ENCODE results near the gene NTSR1. TPM values are rescaled to one million over a fixed set of nuclear protein-coding genes. Genes with fewer than 3 reads are reported as not detected.

NTSR1 gene
- total RNA-seq, 1 donor from 2014 or later: 0.23 TPM

- intact Hi-C loops (cut with micrococcal nuclease): no loop called here
Observed at GRCh38 chr20:62692801-62693523, 15.7 kb upstream of the NTSR1 start.

GRCh38 chr20:62693524-62693922, 15.1 kb upstream of the NTSR1 start:
- intact Hi-C loops (cut with micrococcal nuclease): no loop called here

DNA sequence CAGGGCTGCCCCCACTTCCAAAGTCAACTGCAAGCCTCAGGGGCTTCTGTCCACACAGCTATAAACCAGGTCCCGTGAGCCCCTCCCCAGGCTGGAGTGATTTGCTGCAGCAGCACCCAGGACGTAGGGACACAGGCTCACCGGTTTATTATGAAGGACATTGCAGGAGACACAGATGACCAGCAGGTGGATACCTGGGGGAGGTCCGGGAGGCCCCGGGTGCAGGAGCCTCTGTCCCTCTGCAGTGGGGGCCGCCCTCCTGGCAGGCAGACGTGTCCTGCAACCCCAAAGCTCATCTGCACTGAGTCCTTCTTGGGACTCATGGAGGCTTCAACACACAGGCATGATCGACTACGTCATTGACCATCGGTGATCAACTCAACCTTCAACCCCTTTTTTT, 14.5 kb upstream of the NTSR1 start:
- intact Hi-C loops (cut with micrococcal nuclease): no loop called here

DNA sequence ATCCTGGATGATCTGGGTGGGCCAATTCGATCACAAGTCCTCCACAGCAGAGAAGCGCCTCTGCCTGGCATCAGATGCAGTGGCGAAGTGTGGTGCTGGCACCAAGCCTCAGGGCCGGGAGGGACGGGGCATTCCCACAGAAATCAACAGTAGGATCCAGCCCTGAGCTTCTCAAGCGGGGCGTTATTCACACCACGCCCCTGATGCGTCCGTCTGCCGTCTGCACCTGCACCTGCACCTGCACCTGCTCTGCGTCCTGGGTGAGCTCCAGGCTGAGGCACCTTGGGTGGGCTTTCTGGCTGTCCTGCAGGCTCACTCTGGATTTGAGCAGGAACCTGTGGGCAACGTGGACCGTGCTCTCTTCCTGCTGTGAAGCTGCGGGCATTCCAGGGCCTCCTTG, 13.8 kb upstream of the NTSR1 start:
- intact Hi-C loops (cut with micrococcal nuclease): no loop called here

GRCh38 chr20:62695448-62696414, 12.9 kb upstream of the NTSR1 start:
- intact Hi-C loops (cut with micrococcal nuclease): no loop called here

GRCh38 chr20:62696434-62696957, 12.1 kb upstream of the NTSR1 start:
- intact Hi-C loops (cut with micrococcal nuclease): no loop called here

DNA sequence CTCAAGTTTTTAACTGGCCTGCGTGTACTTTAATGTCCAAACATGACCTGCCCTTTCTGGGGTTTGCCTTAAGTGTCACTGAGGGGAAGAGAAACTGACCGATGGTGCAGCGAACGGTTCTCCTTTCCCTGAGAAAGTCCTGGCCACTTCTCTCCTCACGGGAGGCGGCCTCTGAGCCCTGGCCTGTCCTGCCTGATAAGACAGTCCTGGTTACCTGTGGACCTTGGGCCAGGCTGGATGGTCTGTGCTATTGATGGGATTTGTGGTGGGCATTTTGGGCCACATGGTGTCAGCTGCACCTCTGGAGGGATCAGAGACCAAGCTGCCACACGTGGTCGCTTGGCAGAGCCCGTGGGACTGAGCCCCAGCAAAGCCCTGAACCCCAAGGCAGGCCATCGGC, 11.6 kb upstream of the NTSR1 start:
- intact Hi-C loops (cut with micrococcal nuclease): no loop called here

DNA sequence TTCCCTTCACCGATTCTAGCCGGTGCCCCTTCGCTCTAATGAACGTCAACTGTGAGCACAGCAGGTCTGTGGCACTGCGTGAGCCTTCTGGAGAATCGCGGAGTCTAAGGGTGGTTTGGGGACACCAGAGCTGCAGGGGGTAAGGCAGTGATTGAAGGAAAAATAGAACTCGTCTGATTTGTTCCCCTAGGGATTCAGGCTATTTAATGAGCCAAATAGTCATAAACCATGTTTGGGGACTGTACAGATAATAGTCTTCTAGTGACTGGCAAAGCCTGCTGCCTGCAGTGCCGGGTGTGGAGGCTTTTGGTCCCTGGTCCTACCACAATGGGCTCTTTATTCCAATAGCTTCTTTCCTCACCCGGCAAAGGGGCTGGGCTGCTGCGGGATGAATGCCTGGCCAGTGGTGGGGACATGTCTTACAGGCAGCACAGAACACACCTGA, 11.1 kb upstream of the NTSR1 start:
- intact Hi-C loops (cut with micrococcal nuclease): no loop called here

DNA sequence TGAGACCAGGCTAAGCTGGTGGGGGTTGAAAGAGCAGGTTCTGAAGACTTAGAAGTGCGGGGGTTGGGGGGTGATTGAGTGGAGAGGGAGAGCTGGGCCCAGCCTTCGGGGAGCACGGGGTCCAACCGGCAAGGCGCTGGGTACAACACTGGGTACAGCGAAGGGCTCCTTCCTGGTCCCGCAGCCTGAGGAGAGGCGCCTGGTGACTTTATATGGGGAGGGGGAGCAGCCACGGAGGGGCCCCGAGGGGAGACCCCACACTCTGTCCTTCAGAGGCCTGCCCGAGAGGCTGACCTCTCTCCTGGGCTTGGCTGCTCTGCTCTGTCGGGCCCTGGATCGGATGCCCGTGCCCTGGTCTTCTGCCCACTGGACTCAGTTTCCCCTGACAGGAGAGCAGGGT, 10.4 kb upstream of the NTSR1 start:
- intact Hi-C loops (cut with micrococcal nuclease): no loop called here

DNA sequence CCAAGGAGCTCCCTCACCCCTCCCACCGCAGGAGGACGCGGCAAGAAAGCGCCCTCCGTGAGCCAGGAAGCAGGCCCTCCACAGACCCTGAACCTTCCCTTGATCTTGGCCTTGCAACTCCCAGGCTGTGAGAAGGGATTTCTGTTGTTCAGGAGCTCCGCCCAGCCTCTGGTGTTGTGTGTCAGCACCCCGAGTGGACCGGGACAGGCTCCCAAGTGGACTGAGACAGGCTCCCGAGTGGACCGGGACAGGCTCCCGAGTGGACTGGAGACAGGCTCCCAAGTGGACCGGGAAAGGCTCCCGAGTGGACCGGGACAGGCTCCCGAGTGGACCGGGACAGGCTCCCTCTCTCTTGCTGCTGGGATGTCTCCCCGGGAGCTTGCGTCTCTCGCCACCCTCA, 9.3 kb upstream of the NTSR1 start:
- intact Hi-C loops (cut with micrococcal nuclease): no loop called here

DNA sequence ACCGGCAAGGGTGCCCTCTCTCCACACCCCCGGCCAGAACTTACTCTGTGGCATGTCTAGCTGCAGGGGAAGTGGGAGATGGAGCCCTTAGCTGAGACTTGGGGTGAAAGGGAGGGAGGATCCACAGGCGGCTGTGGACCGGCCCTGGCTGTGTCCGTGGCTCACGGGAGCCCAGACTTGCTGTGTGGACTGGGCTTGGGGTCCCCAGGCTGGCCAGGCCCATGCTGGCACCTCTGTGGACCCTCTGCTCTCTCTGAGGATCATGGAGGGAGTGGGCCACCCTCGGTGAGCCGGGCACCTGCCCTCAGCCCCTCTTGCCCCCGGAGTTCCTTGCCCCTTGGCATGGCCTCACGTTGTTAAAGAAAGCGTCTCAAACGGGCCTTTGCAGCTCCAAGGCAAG, 8.9 kb upstream of the NTSR1 start:
- intact Hi-C loops (cut with micrococcal nuclease): no loop called here

DNA sequence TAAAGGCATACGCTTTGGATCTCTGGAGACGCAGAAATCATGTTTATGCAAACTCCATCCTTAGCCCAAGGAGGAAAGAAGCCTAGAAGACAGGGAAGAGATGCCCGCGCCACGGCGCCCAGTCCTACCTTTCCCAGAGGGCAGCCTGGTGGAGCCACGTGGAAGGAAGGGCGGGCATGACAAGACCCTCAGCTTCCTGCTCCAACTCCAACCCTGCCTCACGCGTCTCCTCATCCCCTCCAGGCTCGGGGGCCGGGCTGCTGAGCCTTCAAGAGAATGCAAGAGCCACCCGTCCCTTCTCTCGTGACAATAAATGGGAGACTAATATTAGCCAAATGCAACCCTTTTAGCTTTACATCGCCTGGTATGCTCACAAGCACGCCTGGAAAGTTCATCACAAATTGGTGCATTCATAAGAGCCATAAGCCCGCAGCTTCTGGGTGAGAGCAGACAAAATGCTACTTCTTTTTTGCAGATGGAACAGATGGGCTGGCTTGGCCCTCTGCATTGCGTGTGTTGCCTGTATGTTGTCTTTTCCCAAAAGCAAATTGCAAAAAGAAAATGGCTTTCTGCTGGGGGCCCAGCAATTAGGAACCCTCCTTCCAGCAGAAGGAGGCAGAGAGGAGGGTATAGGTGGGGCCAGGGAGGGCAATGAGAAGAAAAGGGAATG, 8.2 kb upstream of the NTSR1 start:
- intact Hi-C loops (cut with micrococcal nuclease): no loop called here

GRCh38 chr20:62701161-62702012, 7.2 kb upstream of the NTSR1 start:
- intact Hi-C loops (cut with micrococcal nuclease): no loop called here

- intact Hi-C loops (cut with micrococcal nuclease): no loop called here
Observed at GRCh38 chr20:62702013-62702300, 6.7 kb upstream of the NTSR1 start.

GRCh38 chr20:62702895-62703852, 5.5 kb upstream of the NTSR1 start:
- intact Hi-C loops (cut with micrococcal nuclease): no loop called here

DNA sequence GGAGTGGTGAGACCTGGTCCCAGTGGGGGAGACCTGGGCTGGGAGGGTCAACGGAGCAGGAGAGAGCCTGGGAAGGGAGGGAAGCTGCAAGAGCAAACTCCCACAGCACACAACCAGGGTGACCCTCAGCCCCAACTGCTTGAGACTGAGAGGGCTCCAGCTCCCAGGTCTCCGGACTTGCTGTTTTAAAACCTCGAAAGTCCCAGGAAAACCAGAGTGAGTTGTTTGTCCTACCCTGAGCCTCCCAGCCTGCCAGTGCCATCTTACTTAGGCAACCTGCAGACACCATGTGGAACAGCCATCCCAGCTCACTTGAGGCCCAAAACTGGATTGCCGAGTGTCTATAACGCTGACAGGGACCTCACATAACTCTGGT, 4.8 kb upstream of the NTSR1 start:
- intact Hi-C loops (cut with micrococcal nuclease): no loop called here

DNA sequence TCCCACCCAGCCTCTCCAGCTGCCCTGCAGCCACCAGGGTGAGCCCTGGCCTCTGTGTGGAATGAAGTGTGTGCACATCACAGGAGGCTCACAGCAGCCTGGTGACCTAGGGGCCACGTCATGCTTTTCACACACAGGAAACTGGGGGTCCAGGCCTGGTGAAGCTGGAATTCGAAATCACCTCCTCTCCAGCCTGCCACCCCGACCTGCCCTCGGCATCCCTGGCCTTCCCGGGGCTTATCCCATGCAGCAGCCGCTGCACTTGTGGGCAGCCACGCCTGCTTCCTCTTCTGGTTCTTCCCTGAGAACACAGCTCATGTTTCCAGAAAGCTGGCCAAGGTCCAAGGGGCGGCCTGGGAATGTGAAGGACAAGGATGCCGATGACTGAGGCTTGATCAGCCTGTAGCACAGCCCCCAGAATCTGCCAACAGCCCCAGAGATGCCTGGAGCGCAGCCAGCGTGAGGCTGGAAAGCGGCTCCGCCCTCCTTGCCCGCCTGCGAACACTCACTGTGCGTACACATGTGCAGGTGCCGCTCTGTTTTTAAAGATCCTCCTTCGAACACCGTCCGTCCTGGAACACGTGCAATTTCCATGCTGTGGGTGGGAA, 4.2 kb upstream of the NTSR1 start:
- intact Hi-C loops (cut with micrococcal nuclease): no loop called here

- intact Hi-C loops (cut with micrococcal nuclease): no loop called here
Observed at GRCh38 chr20:62705627-62706026, 3.0 kb upstream of the NTSR1 start.

GRCh38 chr20:62706344-62706743, 2.3 kb upstream of the NTSR1 start:
- intact Hi-C loops (cut with micrococcal nuclease): no loop called here

Measured in T-helper 2 cell treated with Interferon-gamma antibody and Interleukin-4, amounts not matched to agents 100 ng/mL and 5 ng/mL, for 36 hours (primary cell).